ENCODE measurements around the gene FAM47A.

DNA sequence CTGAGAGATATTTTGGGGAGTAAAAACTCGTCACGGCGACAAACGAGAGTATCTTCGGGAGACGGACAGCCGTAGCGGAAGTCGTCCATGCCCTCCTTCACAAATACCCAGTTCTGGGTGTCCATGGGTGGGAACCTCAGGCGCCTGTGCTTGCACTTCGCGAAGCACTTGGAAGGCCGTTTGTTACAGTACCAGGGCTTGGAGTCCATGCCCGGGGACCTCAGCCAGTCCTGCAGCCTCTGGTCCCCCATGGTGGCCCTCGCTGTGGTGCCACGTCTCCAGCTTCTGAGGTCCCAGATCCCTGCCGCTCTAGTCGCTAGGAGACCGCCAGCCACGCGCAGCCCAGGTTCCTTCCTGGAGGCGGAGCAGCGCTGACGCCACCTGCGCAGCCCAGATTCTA is at the start of gene FAM47A:
- TF ChIP-seq POLR2A (IDR thresholded peaks at IDR 0.05) (no peak), CTCF (IDR thresholded peaks at IDR 0.05) (no peak)

Data from lower leg skin (tissue), 3 donors.